WTC11 (cell line): Measurements from ENCODE around the gene KDM6B.

Source experiments
- CBFB ChIP-seq: sonication (generic); formaldehyde crosslinking; IDR thresholded peaks from 2 replicates; pipeline ENCODE4 v1.8.1; 2022; ENCODE audit warnings: mild to moderate bottlenecking, low read depth, missing genetic modification reagents
- CTCF ChIP-seq: fragments of 200-600 bp; IDR thresholded peaks from 2 replicates; pipeline ENCODE4 v1.8.0; 2022; ENCODE audit warnings: antibody characterized with exemption
- TEAD4 ChIP-seq: sonication (generic); formaldehyde crosslinking; IDR thresholded peaks from 2 replicates; pipeline ENCODE4 v1.8.0; 2022; ENCODE audit warnings: mild to moderate bottlenecking, missing genetic modification reagents
- ZNF138 ChIP-seq: sonication (generic); formaldehyde crosslinking; conservative IDR thresholded peaks from 2 replicates; pipeline ENCODE4 v1.8.1; 2022; ENCODE audit warnings: mild to moderate bottlenecking, moderate library complexity, missing genetic modification reagents

- no peak for TF ChIP-seq ZNF138
- TF ChIP-seq CTCF, result no peak
- no peak for TF ChIP-seq TEAD4 (CRISPR knock-in tag)
- TF ChIP-seq CBFB (CRISPR knock-in tag), result no peak
Measured at GRCh38 chr17:7859028-7859427, 25.0 kb downstream of the KDM6B start.
